IMR-90 (cell line): ENCODE data around the gene THSD7B. TPM values are rescaled to one million over a fixed set of nuclear protein-coding genes. Genes with fewer than 3 reads are reported as not detected.

Experiments used
- ATAC-seq: fragments of 200-7000 bp; cut with Tn5 transposase; 2 replicates; pipeline ENCODE4 v1.9.1; 2020; ENCODE audit warnings: low read depth, mild to moderate bottlenecking, moderate library complexity
- BruUV-seq: library from RNA; stranded (reverse); fragments of 400-500 nt; replicated peaks from 2 replicates; lab custom pipeline; 2021; lab: Mats Ljungman, UMichigan
- CTCF ChIA-PET: fragments of 300-600 bp; formaldehyde crosslinking; extraction: SDS; loops from one replicate; lab custom pipeline; 2021; ENCODE audit warnings: antibody characterized with exemption; lab: Yijun Ruan, JAX
- POLR2A ChIA-PET: fragments of 300-600 bp; sonication (Branson Sonifier 250); formaldehyde crosslinking; loops from one replicate; lab custom pipeline; 2022; ENCODE audit warnings: antibody characterized with exemption; ENCODE audit not compliant: unreplicated experiment; lab: Charles Lee
- DNase-seq: peaks from one replicate; pipeline ENCODE4 v3.0.0; 2013
- H2AFZ ChIP-seq: replicated peaks from 2 replicates; pipeline ENCODE3; 2013; ENCODE audit warnings: low read length, mild to moderate bottlenecking; ENCODE audit not compliant: poor library complexity
- H2AK5ac ChIP-seq: 2 replicates; pipeline ENCODE4 v1.6.1; 2013; ENCODE audit warnings: low read depth, low read length, inconsistent platforms
- H2AK9ac ChIP-seq: replicated peaks from 2 replicates; pipeline ENCODE3; 2013; ENCODE audit warnings: mild to moderate bottlenecking, low read depth, low read length, moderate library complexity; ENCODE audit not compliant: poor library complexity
- H2BK120ac ChIP-seq: 2 replicates; pipeline ENCODE4 v1.6.1; 2013; ENCODE audit warnings: low read depth, low read length, inconsistent platforms
- H2BK15ac ChIP-seq: 3 replicates; pipeline ENCODE4 v1.6.1; 2013; ENCODE audit warnings: low read depth, low read length, inconsistent platforms
- H2BK20ac ChIP-seq: 2 replicates; pipeline ENCODE4 v1.6.1; 2013; ENCODE audit warnings: low read depth, mild to moderate bottlenecking, inconsistent platforms, low read length, moderate library complexity
- H2BK5ac ChIP-seq: 2 replicates; pipeline ENCODE4 v1.6.1; 2013; ENCODE audit warnings: mild to moderate bottlenecking, low read depth, low read length, inconsistent platforms; ENCODE audit not compliant: poor library complexity, severe bottlenecking
- H3K14ac ChIP-seq: replicated peaks from 2 replicates; pipeline ENCODE4 v1.6.1; 2013; ENCODE audit warnings: low read depth, low read length, inconsistent platforms
- H3K18ac ChIP-seq: 2 replicates; pipeline ENCODE4 v1.6.1; 2013; ENCODE audit warnings: low read depth, low read length, control low read depth
- H3K23ac ChIP-seq: 2 replicates; pipeline ENCODE4 v1.6.1; 2013; ENCODE audit warnings: low read depth, low read length, inconsistent platforms
- H3K27ac ChIP-seq: 2 replicates; pipeline ENCODE4 v1.5.1; 2013; ENCODE audit warnings: mild to moderate bottlenecking, control low read depth, low read length; ENCODE audit not compliant: insufficient read depth
- H3K27me3 ChIP-seq: 2 replicates; pipeline ENCODE4 v1.6.1; 2013; ENCODE audit warnings: low read length; ENCODE audit not compliant: control insufficient read depth, insufficient read depth
- H3K36me3 ChIP-seq: 2 replicates; pipeline ENCODE4 v1.6.1; 2013; ENCODE audit warnings: low read length, mixed read lengths; ENCODE audit not compliant: control insufficient read depth, insufficient read depth
- H3K4ac ChIP-seq: 2 replicates; pipeline ENCODE4 v1.6.1; 2013; ENCODE audit warnings: low read depth, low read length, inconsistent platforms
- H3K4me1 ChIP-seq: 2 replicates; pipeline ENCODE4 v1.6.1; 2013; ENCODE audit warnings: low read length, mixed read lengths; ENCODE audit not compliant: control insufficient read depth, insufficient read depth
- H3K4me2 ChIP-seq: 2 replicates; pipeline ENCODE4 v1.6.1; 2013; ENCODE audit warnings: low read depth, mild to moderate bottlenecking, control low read depth, low read length, moderate library complexity
- H3K4me3 ChIP-seq: 2 replicates; pipeline ENCODE4 v1.5.1; 2013; ENCODE audit warnings: low read depth, mild to moderate bottlenecking, control low read depth, low read length, moderate library complexity; ENCODE audit not compliant: insufficient read depth
- H3K56ac ChIP-seq: 2 replicates; pipeline ENCODE4 v1.6.1; 2013; ENCODE audit warnings: low read length, inconsistent platforms; ENCODE audit not compliant: insufficient read depth; ENCODE audit errors: extremely low read depth
- H3K79me1 ChIP-seq, 2 experiments: 2 replicates each; pipeline ENCODE4 v1.6.1; 2013; ENCODE audit warnings: low read length in 2 of 2, inconsistent platforms in 1 of 2, low read depth in 1 of 2
- H3K9ac ChIP-seq: 2 replicates; pipeline ENCODE4 v1.6.1; 2013; ENCODE audit warnings: low read depth, low read length, control low read depth
- H3K9me1 ChIP-seq: 2 replicates; pipeline ENCODE4 v1.6.1; 2013; ENCODE audit warnings: low read length, inconsistent platforms; ENCODE audit not compliant: insufficient read depth
- H3K9me3 ChIP-seq: 2 replicates; pipeline ENCODE4 v1.6.1; 2013; ENCODE audit warnings: low read length; ENCODE audit not compliant: control insufficient read depth, insufficient read depth
- H4K20me1 ChIP-seq: 2 replicates; pipeline ENCODE4 v1.6.1; 2013; ENCODE audit warnings: low read length, inconsistent platforms; ENCODE audit not compliant: insufficient read depth
- H4K5ac ChIP-seq: 2 replicates; pipeline ENCODE4 v1.6.1; 2013; ENCODE audit warnings: mild to moderate bottlenecking, low read depth, low read length, control low read depth
- H4K8ac ChIP-seq, 2 experiments: 2 replicates each; pipeline ENCODE4 v1.6.1; 2013; ENCODE audit warnings: low read depth in 2 of 2, low read length in 2 of 2, control low read depth in 1 of 2, inconsistent platforms in 1 of 2
- H4K91ac ChIP-seq: 2 replicates; pipeline ENCODE4 v1.6.1; 2013; ENCODE audit warnings: low read depth, low read length, inconsistent platforms; ENCODE audit not compliant: insufficient read depth
- ELK1 ChIP-seq: fragments of 150-350 bp; IDR thresholded peaks from 2 replicates; pipeline ENCODE4 v1.6.1; 2016; ENCODE audit warnings: low read depth, mild to moderate bottlenecking, low read length, moderate library complexity, borderline replicate concordance
- dilution Hi-C: fragments of 300-500 bp; cut with HindIII; formaldehyde crosslinking; loops from one replicate; pipeline ENCODE4 v1.14.3; 2018; ENCODE audit warnings: low sequenced_read_pairs; ENCODE audit not compliant: unreplicated experiment
- in situ Hi-C: fragments of 300-500 bp; cut with MboI; formaldehyde crosslinking; loops from 3 replicates; pipeline ENCODE4 v1.14.3; 2019; ENCODE audit warnings: low sequenced_read_pairs, inconsistent platforms, mixed read lengths
- intact Hi-C: fragments of 100-400 bp; cut with micrococcal nuclease; formaldehyde crosslinking; loops from 2 replicates; pipeline ENCODE4 v1.10.0; 2022
- polyA plus RNA-seq, 3 experiments: library from polyadenylated mRNA; depleted of rRNA; stranded (reverse); fragments of >200 nt; gene quantifications; 2 replicates each; pipeline ENCODE4 v1.2.3, GENCODE V29; 2012; ENCODE audit warnings: low replicate concordance in 1 of 3
- total RNA-seq: library from RNA; depleted of rRNA; stranded (reverse); fragments of >200 nt; gene quantifications from 2 replicates; pipeline ENCODE4 v1.2.3, GENCODE V29; 2012

The THSD7B gene
- total and polyA plus RNA-seq, 2 of the 4 experiments (the other 2 are of a cell fraction): not detected

- POLR2A ChIA-PET: no interaction called here
- H3K4me3 ChIP-seq: no peak overlapping the region
Measured at GRCh38 chr2:137118140-137118539, 352.8 kb downstream of the THSD7B start.

More at GRCh38 chr2:137118140-137118539, 352.8 kb downstream of the THSD7B start:
- dilution Hi-C loops (no loop called here), in situ Hi-C loops (no loop called here), intact Hi-C loops (no loop called here)
- no peak overlapping the region for H2BK15ac ChIP-seq
- H3K4me1 ChIP-seq: no peaks in the 10 kb centered on the region
- H3K23ac ChIP-seq: no peak overlapping the region
- H3K9ac ChIP-seq: no peak overlapping the region
- ATAC-seq (no peak), DNase-seq (no peak)
- no peak overlapping the region for H3K14ac ChIP-seq
- H2AK9ac ChIP-seq: no peak overlapping the region
- no peak overlapping the region for H2BK120ac ChIP-seq
- no peak overlapping the region for H3K56ac ChIP-seq
- H4K5ac ChIP-seq: no peak overlapping the region
- no peak overlapping the region for H2AK5ac ChIP-seq
- H3K27me3 ChIP-seq: no peaks in the 10 kb centered on the region
- H3K36me3 ChIP-seq: no peaks in the 10 kb centered on the region
- H3K27ac ChIP-seq: no peak overlapping the region
- H3K4ac ChIP-seq: no peak overlapping the region
- no peak overlapping the region for H3K4me2 ChIP-seq
- no peaks in the 10 kb centered on the region for H4K20me1 ChIP-seq
- no peaks in the 10 kb centered on the region for H3K79me1 ChIP-seq
- no peak overlapping the region for H2BK5ac ChIP-seq
- H3K18ac ChIP-seq: no peak overlapping the region
- no peak overlapping the region for H2AFZ ChIP-seq
- H4K91ac ChIP-seq: no peak overlapping the region
- H4K8ac ChIP-seq: no peak overlapping the region
- H3K9me1 ChIP-seq: no peaks in the 10 kb centered on the region
- no peak for TF ChIP-seq ELK1
- CTCF ChIA-PET: no interaction called here
- no peak overlapping the region for H2BK20ac ChIP-seq
- H3K9me3 ChIP-seq: peaks cover 6% of the 10 kb centered on the region
- BruUV-seq: no TSS peak
